ENCODE measurements around the gene MS4A4E. TPM values are rescaled to one million over a fixed set of nuclear protein-coding genes. Genes with fewer than 3 reads are reported as not detected.
"Not testable (repeated sequence)": the region's sequence is repeated elsewhere in the genome, so short reads cannot be mapped to it uniquely, and the experiment has no call there.

The MS4A4E gene
- 1 to 10 TPM in 1 of 2 donors, under 1 TPM in 1; 0.52 to 3.1 TPM for total RNA-seq
- long read RNA-seq = 0 reads

DNA sequence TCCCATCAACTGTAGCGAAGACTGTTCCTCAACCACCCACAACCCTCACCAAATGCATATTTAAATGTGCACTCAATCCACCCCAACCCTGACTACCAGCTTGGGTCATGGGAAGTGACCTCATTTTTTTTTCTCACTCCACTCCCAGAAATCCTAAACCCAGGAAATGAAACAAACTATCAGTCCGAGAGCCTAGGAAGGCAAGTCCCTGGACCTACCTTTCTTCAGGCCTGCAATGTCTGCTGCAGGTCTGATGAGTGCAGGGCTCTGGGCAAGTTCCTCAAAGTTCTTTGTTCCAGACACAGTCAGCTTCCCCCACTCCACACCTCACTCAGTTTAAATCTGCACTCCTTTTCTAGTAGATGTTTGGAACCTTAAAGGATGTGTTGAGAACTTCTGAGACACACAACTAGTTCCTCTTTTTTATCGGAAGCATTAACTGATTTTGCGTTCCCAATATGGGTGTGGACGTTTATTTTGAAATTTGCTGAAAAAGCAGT is at the start of gene MS4A4E:
Gene MS4A4E (minus strand): TSS at position 398 of the 500 bp plus-strand sequence. CDS start 13,082 bp downstream, outside the sequence.
- intact Hi-C loops (cut with DNase I) = no loop called here
- DNase-seq = no peak
- peak in 1 of 2 donors; percentile 47 for ATAC-seq

DNA sequence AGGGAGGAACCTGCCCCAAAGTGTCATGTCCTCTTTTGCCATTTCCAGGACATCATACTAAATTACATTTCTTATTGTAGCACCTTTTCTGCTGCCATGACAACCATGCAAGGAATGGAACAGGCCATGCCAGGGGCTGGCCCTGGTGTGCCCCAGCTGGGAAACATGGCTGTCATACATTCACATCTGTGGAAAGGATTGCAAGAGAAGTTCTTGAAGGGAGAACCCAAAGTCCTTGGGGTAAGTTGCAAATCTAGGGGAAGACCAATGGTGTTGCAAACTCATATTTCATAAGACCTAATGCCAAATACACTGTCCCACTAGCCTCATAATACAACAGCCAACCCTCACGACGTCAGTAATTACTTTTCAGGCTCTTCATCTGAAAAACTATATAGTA is 49.2 kb upstream of the MS4A4E start:
- DNase-seq (no peak), ATAC-seq (no peak)
- intact Hi-C loops (cut with DNase I) = no loop called here

DNA sequence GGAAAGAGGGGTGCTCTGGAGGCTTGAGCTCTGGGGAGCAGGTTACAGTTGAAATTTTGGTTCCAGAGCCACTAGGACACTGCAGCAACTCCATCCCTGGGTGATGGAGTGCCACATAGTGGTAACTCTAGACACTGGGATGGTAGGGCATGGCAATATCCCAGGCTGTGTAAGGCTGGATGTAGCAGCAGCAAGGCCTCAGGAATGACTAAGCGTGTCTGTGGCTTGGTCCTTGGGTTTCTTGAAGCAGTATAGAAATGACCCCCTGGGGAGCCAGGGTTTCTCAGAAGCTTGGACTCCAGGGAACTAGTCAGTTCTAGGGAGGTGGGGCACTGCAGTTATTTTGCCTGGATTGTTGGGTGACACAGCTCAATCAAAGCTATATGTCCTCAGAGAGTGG is 45.6 kb upstream of the MS4A4E start:
- ATAC-seq (no peak), DNase-seq (no peak)
- intact Hi-C loops (cut with DNase I) = no loop called here

DNA sequence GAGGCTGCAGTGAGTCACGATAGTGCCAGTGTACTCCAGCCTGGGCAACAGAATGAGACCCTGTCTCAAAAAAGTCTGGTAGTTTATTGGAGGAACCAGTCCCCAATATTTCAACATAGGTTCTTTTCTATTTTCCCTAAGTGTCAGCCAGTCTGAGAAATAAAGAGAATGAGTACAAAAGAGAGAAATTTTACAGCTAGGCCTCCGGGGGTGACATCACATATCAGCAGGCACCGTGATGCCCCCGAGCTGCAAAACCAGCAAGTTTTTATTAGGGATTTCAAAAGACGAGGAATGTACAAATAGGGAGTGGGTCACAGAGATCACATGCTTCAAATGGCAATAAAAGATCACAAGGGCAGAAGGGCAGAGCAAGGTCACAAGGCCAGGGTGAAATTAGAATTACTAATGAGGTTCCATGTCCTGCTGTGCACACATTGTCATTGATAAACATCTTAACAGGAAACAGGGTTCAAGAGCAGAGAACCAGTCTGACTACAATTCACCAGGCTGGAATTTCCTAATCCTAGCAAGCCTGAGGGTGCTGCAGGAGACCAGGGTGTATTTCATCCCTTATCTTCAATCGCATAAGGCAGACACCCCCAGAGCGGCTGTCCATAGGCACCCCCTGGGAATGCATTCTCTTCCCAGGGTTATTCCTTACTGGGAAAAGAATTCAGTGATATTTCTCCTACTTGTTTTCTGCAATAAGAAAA is 42.6 kb upstream of the MS4A4E start:
- ATAC-seq; intact Hi-C loops (cut with DNase I); DNase-seq: not testable (repeated sequence)

DNA sequence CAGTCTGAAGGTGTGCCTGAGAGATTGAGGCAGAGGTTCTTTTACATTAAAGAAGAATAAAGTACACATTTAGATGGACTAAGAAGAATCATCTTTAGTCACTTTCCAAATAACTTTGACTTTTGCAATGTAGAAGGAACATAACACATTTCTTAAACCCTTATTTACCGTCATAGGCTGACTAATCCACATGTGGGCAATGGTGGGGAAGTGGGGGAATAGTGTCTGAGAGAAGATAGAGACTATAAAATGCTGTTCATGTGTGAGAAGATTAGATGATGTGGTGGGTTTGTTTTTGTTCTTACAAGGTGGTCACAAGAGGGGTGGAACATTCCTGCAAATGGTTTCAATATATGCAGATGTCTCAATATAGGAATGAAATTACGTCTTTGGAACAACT is 39.3 kb upstream of the MS4A4E start:
- peak in 1 of 2 donors; percentile 30 for ATAC-seq
- intact Hi-C loops (cut with DNase I) = no loop called here
- no peak for DNase-seq

DNA sequence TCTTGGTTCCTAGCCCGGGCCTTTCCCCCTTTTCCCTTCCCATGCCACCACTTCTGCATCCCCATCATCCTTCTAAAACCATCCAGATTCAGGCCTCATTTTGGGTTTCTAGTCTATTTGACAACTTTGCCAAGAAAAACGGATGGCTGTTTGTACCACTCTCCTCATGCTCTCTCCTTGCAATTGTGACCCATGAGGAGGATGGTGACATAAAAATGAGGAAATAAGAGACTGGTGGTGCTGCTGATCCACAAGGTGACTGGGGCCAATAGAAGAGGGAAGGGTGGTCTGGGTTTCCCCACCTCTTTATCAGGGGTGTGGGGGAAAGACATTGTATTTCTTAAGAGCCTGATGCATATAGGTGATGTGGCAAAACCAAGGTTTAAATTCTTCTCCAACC is 38.5 kb upstream of the MS4A4E start:
- ATAC-seq (peak in 1 of 2 donors; percentile 55), DNase-seq (no peak)
- intact Hi-C loops (cut with DNase I) = no loop called here

GRCh38 chr11:60280412-60280811 is 37.5 kb upstream of the MS4A4E start, which contains the start of gene MS4A4A:
Gene MS4A4A, plus strand, starts transcription at chr11:60280666. Its CDS starts 10 bp downstream, at chr11:60280676.
- DNase-seq = no peak

DNA sequence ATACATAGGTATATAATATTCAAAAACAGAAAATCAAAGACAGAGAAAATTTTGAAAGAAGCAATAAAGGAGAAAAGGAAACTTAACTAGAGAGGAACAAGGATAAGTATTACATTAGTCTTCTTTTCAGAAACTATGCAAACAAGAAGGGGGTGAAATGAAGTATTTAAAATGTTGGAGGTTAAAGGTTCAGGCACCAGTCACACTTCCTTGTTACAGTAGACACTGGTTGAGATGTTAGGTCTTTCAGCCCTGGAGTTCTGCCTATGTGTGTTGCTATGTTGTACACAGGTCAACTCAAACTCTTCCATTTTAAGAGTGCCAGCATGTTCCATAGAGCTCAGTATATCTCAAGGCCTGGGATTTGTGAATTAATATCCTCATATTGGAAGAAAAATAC is 31.5 kb upstream of the MS4A4E start:
- ATAC-seq (no peak), DNase-seq (no peak)
- intact Hi-C loops (cut with DNase I) = no loop called here

More at GRCh38 chr11:60280412-60280811, 37.5 kb upstream of the MS4A4E start, which contains the start of gene MS4A4A:
- intact Hi-C loops (cut with DNase I) = no loop called here
- peak; percentile 65 to 88 for ATAC-seq

DNA sequence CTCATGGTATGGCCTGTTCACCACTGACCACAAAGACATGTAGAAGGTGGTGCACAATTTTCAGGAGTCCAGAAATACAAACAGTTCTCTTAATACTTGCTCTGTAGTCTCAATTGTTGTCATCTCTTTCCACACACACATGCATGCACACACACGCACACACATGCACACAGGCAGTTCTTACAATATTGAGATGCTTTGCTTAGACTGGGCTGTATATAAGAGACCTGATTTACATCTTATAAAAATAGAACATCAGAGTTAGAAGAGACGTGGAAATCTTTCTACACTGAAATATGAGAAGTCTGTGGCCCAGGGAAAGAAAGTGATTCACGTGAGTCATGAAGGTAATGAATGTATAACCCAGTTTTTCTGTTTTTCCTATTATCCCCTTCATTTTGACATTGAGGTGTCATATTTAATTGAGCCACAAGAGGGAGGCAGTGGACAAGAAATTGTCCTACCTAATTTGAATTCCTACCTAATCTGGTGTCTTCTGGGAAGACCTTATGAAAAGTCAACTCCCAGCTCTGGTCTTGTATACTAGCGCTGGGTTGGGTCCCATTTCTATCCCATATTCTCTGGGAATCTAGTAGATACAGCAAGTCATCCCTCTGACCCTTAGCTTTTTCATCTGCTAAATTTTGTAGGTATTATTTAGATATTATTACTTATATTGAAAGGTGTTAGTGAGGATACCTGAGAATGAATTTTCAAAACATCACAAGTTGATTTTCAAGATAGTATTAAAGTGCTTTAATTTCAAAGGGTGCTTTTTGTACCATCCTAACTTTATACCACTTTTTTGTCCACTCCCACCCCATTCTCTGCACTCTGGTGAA is 22.7 kb upstream of the MS4A4E start:
- DNase-seq (no peak), ATAC-seq (peak in 1 of 2 donors; percentile 39)
- intact Hi-C loops (cut with DNase I) = loop anchor here in 1 of 2 donors (10.0 kb wide), 1 partner anchor 349 kb away; no protein-coding TSS in a partner anchor

- no peak for DNase-seq
- intact Hi-C loops (cut with DNase I) = loop anchor here in 1 of 2 donors (10.0 kb wide), 1 partner anchor 350 kb away; no protein-coding TSS in a partner anchor
- no peak for ATAC-seq
Observed at GRCh38 chr11:60264644-60265043, 21.7 kb upstream of the MS4A4E start.

DNA sequence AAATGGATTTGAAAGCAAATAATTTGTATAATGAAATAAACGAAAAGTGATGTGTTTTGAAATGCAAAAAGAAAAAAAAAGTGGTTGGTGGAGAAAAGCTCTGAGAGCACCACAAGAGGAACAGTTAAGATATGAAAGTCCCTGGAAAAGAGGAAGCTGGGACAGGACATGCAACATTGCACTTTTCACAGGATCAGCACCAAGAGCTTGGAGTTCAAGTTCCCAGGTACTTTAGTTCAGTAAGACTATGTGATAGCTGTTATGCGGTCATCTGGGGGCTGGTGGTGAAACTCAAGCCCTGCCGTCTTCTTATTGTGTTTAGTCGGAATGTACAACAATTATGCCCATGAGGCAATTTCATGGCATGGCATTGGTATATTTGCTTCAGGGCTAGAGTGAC is 20.5 kb upstream of the MS4A4E start:
- DNase-seq (no peak), ATAC-seq (peak; percentile 38 to 58)
- intact Hi-C loops (cut with DNase I) = loop anchor here in 1 of 2 donors (10.0 kb wide), 1 partner anchor 351 kb away; no protein-coding TSS in a partner anchor

DNA sequence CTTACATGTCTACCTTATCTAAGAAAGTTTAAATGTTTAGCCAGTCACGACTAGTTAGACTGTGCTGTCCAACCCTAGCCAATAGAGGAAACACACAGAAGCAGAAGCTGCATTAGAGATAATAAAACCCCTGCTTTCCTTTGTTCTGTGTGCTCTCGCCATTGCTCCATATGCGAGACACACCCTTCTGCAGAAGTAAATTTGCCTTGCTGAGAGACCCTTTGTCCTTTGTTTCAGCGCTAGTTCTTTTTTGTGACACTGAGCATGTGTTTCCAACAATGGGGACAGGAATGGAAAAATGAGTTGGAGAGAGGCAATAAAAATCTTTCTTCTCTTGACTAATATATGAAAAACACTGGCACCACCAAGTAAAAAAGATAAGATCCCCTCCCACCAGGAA is 18.1 kb upstream of the MS4A4E start:
- ATAC-seq (no peak), DNase-seq (no peak)
- intact Hi-C loops (cut with DNase I) = loop anchor here in 1 of 2 donors (10.0 kb wide), 1 partner anchor 354 kb away; no protein-coding TSS in a partner anchor

DNA sequence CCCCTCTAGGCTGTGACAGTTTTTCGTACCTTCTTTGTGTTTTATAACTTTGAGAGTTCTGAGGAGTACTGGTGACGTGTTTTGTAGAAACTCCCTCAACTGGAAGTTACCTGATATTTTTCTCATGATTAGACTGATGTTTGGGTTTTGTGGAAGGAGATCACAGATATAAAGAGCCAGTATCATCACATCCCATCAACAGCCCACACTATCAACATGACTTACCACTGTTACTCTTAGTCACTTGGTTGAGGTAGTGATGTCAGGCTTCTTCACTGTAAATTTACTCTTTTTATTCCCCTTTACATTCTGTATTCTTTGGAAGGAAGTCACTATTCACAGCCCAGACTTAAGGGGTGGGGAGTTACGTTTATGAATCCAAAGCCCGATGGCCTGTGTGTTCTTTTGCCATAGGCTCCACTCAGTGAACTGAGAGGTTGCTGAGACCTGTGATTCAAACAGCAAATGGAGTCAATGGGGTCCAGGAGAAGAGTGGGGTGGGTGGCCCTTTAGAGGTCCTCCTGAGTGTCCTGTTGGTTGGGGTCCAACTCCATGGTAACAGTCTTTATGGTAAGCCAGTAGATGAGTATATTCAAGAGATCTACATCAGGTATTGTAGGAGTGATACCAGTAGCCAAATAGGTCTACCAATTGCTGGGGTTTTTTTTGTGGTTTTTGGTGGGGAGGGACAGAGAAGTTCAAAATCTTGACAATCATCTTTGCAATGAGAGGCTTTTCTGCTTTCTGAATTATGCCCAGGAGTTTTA is 15.2 kb upstream of the MS4A4E start:
- DNase-seq (no peak), ATAC-seq (no peak)
- intact Hi-C loops (cut with DNase I) = no loop called here

- ATAC-seq = peak in 1 of 2 donors; percentile 75
- intact Hi-C loops (cut with DNase I) = no loop called here
- no peak for DNase-seq
Observed at GRCh38 chr11:60252213-60253108, 9.5 kb upstream of the MS4A4E start.

DNA sequence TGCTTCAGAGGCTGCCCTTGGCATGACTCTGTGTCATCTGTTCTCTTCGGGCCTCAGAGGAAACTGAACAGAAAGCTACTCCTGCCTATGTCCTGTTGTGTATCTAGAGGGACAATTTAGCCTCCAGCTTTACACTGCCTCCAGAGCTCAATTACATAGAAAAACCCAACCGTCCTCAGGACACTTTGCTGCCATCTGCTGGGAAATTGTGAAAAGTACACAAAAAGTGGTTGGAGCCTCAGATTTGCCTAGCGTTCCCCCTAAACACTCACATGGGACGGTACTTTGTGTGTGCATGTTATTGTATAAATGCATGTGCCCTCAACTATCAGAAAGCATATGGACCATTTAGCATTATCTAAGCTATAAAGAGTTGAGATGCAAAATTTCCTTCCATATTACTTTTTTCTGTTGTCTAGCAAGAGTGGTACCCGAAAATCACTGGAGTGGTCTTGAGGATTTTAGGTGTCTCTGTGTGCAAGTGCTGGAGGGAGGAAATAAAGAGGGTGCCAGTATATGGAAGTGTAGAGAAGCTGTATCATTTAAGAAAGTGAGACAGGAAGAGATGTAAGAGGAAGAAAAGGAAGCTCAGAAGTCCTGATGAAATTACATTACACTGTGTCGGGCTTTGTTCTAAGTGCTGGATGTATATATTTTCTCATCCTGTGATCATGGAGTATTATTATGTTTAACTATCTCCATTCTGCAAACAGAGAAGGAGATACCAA is 8.7 kb upstream of the MS4A4E start:
- peak; percentile 68 to 72 for ATAC-seq
- intact Hi-C loops (cut with DNase I) = no loop called here
- DNase-seq = no peak

DNA sequence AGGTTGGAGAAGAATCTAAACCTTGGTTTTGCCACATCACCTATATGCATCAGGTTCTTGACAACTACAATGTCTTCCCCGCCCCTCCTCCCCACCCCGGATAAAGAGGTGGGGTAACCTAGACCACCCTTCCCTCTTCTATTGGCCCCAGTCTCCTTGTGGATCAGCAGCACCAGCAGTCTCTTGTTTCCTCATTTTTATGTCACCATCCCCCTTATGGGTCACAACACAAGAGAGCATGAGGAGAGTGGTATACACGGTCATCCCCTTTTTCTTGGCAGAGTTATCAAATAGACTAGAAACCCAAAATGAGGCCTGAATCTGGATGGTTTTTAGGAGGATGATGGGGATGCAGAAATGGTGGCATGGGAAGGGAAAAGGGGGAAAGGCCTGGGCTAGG is 1.2 kb downstream of the MS4A4E start:
- ATAC-seq (peak in 1 of 2 donors; percentile 59), DNase-seq (no peak)
- intact Hi-C loops (cut with DNase I) = no loop called here

DNA sequence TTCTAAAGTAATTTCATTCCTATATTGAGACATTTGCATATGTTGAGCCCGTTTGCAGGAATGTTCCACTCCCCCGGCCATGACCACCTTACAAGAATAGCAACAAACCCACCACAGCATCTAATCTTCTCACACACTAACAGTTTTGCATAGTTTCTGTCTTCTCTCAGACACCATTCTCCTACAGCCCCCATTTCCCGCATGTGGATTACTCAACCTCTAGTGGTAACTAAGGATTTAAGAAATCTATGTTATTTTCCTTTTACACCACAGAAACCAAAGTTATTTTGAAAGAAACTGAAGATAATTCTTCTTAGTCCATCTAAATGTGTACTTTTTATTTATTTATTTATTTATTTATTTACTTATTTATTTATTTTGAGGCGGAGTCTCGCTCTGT is 2.3 kb downstream of the MS4A4E start:
- intact Hi-C loops (cut with DNase I) = no loop called here
- DNase-seq = no peak

More for the DNA sequence above, 2.3 kb downstream of the MS4A4E start:
- ATAC-seq = no peak

Measured in left cardiac atrium (tissue), 4 donors.